Fibroblast of lung (primary cell): ENCODE measurements around the gene AZGP1. TPM values are rescaled to one million over a fixed set of nuclear protein-coding genes. Genes with fewer than 3 reads are reported as not detected.

Experiments
- DNase-seq, 2 donors: peaks; one replicate each; pipeline versions ENCODE4 v3.0.0 to v3.0.0-alpha.2; 2010; ENCODE audit warnings: low read depth in 2 of 2
- H2AFZ ChIP-seq: 2 replicates; pipeline ENCODE4 v1.5.1; 2012; ENCODE audit warnings: low read length, control low read depth, inconsistent platforms
- H3K27ac ChIP-seq: 2 replicates; pipeline ENCODE4 v1.5.1; 2011; ENCODE audit warnings: low read length, control low read depth; ENCODE audit not compliant: insufficient read depth
- H3K27me3 ChIP-seq: 2 replicates; pipeline ENCODE4 v1.5.1; 2011; ENCODE audit warnings: mild to moderate bottlenecking, low read length; ENCODE audit not compliant: control insufficient read depth, insufficient read depth
- H3K36me3 ChIP-seq: 2 replicates; pipeline ENCODE4 v1.5.1; 2011; ENCODE audit warnings: low read length; ENCODE audit not compliant: control insufficient read depth, insufficient read depth
- H3K4me1 ChIP-seq: 2 replicates; pipeline ENCODE4 v1.5.1; 2011; ENCODE audit warnings: low read length; ENCODE audit not compliant: control insufficient read depth, insufficient read depth; ENCODE audit errors: extremely low read depth
- H3K4me2 ChIP-seq: 2 replicates; pipeline ENCODE4 v1.5.1; 2011; ENCODE audit warnings: low read length, control low read depth; ENCODE audit not compliant: insufficient read depth; ENCODE audit errors: extremely low read depth
- H3K4me3 ChIP-seq, 4 experiments: fragments of 200-600 bp in 1 of 4; sonication (generic) in 1 of 4; replicated peaks in 1 of 4; 2 replicates each; pipeline ENCODE4 v1.5.1; 2011 to 2016; ENCODE audit warnings: low read length in 4 of 4, low read depth in 3 of 4, mild to moderate bottlenecking in 3 of 4, control low read depth in 2 of 4, inconsistent platforms in 1 of 4, mixed read lengths in 1 of 4; ENCODE audit not compliant: insufficient read depth in 1 of 4; ENCODE audit errors: control extremely low read depth in 1 of 4
- H3K79me2 ChIP-seq: 2 replicates; pipeline ENCODE4 v1.5.1; 2012; ENCODE audit warnings: mild to moderate bottlenecking, low read length, inconsistent platforms; ENCODE audit not compliant: control insufficient read depth, insufficient read depth
- H3K9ac ChIP-seq: 2 replicates; pipeline ENCODE4 v1.5.1; 2011; ENCODE audit warnings: mild to moderate bottlenecking, low read length, control low read depth; ENCODE audit not compliant: insufficient read depth
- H3K9me3 ChIP-seq: 2 replicates; pipeline ENCODE4 v1.5.1; 2012; ENCODE audit warnings: low read depth, low read length; ENCODE audit not compliant: control insufficient read depth, insufficient read depth
- H4K20me1 ChIP-seq: 2 replicates; pipeline ENCODE4 v1.5.1; 2011; ENCODE audit warnings: low read length; ENCODE audit not compliant: control insufficient read depth, insufficient read depth; ENCODE audit errors: extremely low read depth
- CTCF ChIP-seq, 2 donors: IDR thresholded peaks in 1 of 2; conservative IDR thresholded peaks in 1 of 2; 1 replicate in 1 of 2; 2 replicates in 1 of 2; pipeline ENCODE4 v1.5.1; 2011 to 2012; ENCODE audit warnings: low read length in 2 of 2, control low read depth in 1 of 2, inconsistent platforms in 1 of 2, low read depth in 1 of 2, mild to moderate bottlenecking in 1 of 2
- EZH2 ChIP-seq: IDR thresholded peaks from 2 replicates; pipeline ENCODE4 v1.5.1; 2012; ENCODE audit warnings: low read length, control low read depth, mild to moderate bottlenecking; ENCODE audit errors: missing control alignments
- polyA plus RNA-seq, 2 donors: library from polyadenylated mRNA; depleted of rRNA in 1 of 2; stranded (reverse) in 1 of 2; unstranded in 1 of 2; fragments of >200 nt; gene quantifications; 2 replicates each; pipeline ENCODE4 v1.2.1, GENCODE V29; 2011 to 2012; ENCODE audit warnings: missing spikeins in 1 of 2
- total RNA-seq: library from RNA; depleted of rRNA; stranded (reverse); fragments of >200 nt; gene quantifications from 2 replicates; pipeline ENCODE4 v1.2.1, GENCODE V29; 2014

The AZGP1 gene
- total and polyA plus RNA-seq, 2 donors (not counting 1 experiment from before 2014, with no cell fraction given) = not detected

DNA sequence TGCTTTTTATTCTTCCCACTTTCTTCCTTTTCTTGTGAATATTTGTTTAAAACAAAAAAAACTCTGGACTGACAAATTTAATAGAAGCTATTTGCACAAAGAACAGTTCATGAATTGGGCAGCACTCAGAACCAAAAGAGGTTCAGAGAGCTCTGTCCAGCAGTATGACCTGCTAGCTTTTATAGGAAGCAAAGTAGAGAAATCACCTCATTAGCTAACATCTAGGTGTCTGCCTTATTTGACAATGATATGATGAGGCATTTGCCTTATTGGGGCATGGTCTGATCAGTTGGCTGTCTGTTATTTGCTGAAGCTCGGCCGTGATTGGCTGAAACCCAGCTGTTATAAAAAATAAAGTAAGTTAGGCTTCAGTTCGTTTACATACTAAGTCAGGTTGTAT, 55.7 kb downstream of the AZGP1 start:
- Histone ChIP-seq H4K20me1 (peaks cover 5% of the 10 kb centered on the region), H3K4me3 (peak overlapping the region; percentile 67 to 98 (median 82)), H2AFZ (no peak overlapping the region), H3K36me3 (no peaks in the 10 kb centered on the region), H3K27ac (no peak overlapping the region), H3K4me2 (peak overlapping the region; percentile 78), H3K27me3 (no peaks in the 10 kb centered on the region), H3K4me1 (peaks cover 4% of the 10 kb centered on the region), H3K79me2 (peaks cover 41% of the 10 kb centered on the region), H3K9me3 (no peaks in the 10 kb centered on the region), H3K9ac (no peak overlapping the region)
- TF ChIP-seq EZH2 (no peak), CTCF (conservative IDR thresholded peaks at IDR 0.05 in 1 of 2, IDR thresholded peaks at IDR 0.05 in 1 of 2; ENCODE audit: low read depth in 1 of 2, low read length in 2 of 2) (no peak)
- DNase-seq = peak in 1 of 2 donors; percentile 7

DNA sequence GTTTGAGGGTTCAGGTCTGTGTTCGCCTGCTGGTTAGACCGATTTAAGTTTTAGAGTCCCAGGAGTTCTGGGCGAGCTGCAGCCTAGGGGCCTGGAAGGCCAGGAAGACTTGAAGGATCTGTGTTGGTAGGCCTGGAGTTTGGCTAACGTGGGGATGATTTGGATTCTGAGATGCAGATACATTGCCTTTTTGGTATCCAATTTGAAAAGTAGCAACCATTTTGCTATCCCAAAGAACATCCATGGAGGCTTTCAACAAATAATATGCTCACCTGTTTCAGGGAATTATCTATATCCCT, 56.1 kb downstream of the AZGP1 start:
- Histone ChIP-seq H3K9ac (peak overlapping the region; percentile 91), H3K4me1 (peaks cover 4% of the 10 kb centered on the region), H3K36me3 (no peaks in the 10 kb centered on the region), H3K4me3 (peak overlapping the region; percentile 67 to 98 (median 82)), H4K20me1 (peaks cover 5% of the 10 kb centered on the region), H3K4me2 (peak overlapping the region; percentile 78), H3K27ac (peak overlapping the region; percentile 89), H3K79me2 (peaks cover 44% of the 10 kb centered on the region), H3K27me3 (no peaks in the 10 kb centered on the region), H3K9me3 (no peaks in the 10 kb centered on the region), H2AFZ (peak overlapping the region; percentile 95)
- TF ChIP-seq CTCF (conservative IDR thresholded peaks at IDR 0.05 in 1 of 2, IDR thresholded peaks at IDR 0.05 in 1 of 2; ENCODE audit: low read depth in 1 of 2, low read length in 2 of 2) (no peak), EZH2 (no peak)
- no peak for DNase-seq

GRCh38 chr7:99918959-99919813, 56.6 kb downstream of the AZGP1 start, which contains the start of gene TRIM4:
TRIM4 (minus strand) TSS chr7:99919530; CDS start chr7:99919401, 129 bp downstream.
- Histone ChIP-seq H2AFZ (peak within 1 kb of the TSS; percentile 95), H3K9me3 (no peaks in the 10 kb centered on the region), H3K4me3 (peak within 1 kb of the TSS; percentile 67 to 98 (median 82)), H4K20me1 (peaks cover 5% of the 10 kb centered on the region), H3K9ac (peak within 1 kb of the TSS; percentile 91), H3K79me2 (peaks cover 48% of the 10 kb centered on the region), H3K27me3 (no peaks in the 10 kb centered on the region), H3K4me1 (peaks cover 4% of the 10 kb centered on the region), H3K4me2 (peak within 1 kb of the TSS; percentile 89), H3K36me3 (no peaks in the 10 kb centered on the region), H3K27ac (peak within 1 kb of the TSS; percentile 89)
- TF ChIP-seq CTCF (conservative IDR thresholded peaks at IDR 0.05 in 1 of 2, IDR thresholded peaks at IDR 0.05 in 1 of 2; ENCODE audit: low read depth in 1 of 2, low read length in 2 of 2) (peak; percentile 14 to 28), EZH2 (no peak)
- DNase-seq = peak; percentile 93 to 95

Other genes with a start within 250 kb of the AZGP1 start
- 23.9 and 37.8 TPM in 2 replicates for gene CYP3A7, start 240.8 kb downstream of the AZGP1 start, total RNA-seq
- gene CYP3A7, start 240.8 kb downstream of the AZGP1 start, polyA plus RNA-seq = 0.16 and 0.44 TPM in 2 replicates
- 0.17 TPM in 1 of 2 replicates, not detected in the other for gene CYP3A4, start 191.8 kb downstream of the AZGP1 start, total RNA-seq
- not detected in 2 replicates for gene CYP3A4, start 191.8 kb downstream of the AZGP1 start, polyA plus RNA-seq
- not detected in 2 replicates for gene CYP3A43, start 148.0 kb downstream of the AZGP1 start, total RNA-seq
- gene CYP3A43, start 148.0 kb downstream of the AZGP1 start, polyA plus RNA-seq = not detected in 2 replicates
- gene OR2AE1, start 99.0 kb downstream of the AZGP1 start, total RNA-seq = 0.17 TPM in 1 of 2 replicates, not detected in the other
- gene OR2AE1, start 99.0 kb downstream of the AZGP1 start, polyA plus RNA-seq = 0.07 and 0.10 TPM in 2 replicates
- gene TRIM4, start 56.5 kb downstream of the AZGP1 start, total RNA-seq = 31.5 and 35.4 TPM in 2 replicates
- gene TRIM4, start 56.5 kb downstream of the AZGP1 start, polyA plus RNA-seq = 19.6 and 23.1 TPM in 2 replicates
- not detected in 2 replicates for gene GJC3, start 46.4 kb downstream of the AZGP1 start, total RNA-seq
- not detected in 2 replicates for gene GJC3, start 46.4 kb downstream of the AZGP1 start, polyA plus RNA-seq
- 39.0 and 50.2 TPM in 2 replicates for gene ZKSCAN1, start 39.6 kb upstream of the AZGP1 start, total RNA-seq
- gene ZKSCAN1, start 39.6 kb upstream of the AZGP1 start, polyA plus RNA-seq = 21.0 and 25.3 TPM in 2 replicates
- gene ZSCAN21, start 73.7 kb upstream of the AZGP1 start, total RNA-seq = 11.1 and 12.1 TPM in 2 replicates
- 9.4 and 11.3 TPM in 2 replicates for gene ZSCAN21, start 73.7 kb upstream of the AZGP1 start, polyA plus RNA-seq
- 26.8 and 30.8 TPM in 2 replicates for gene ZNF3, start 105.7 kb upstream of the AZGP1 start, total RNA-seq
- gene ZNF3, start 105.7 kb upstream of the AZGP1 start, polyA plus RNA-seq = 19.7 and 20.4 TPM in 2 replicates
- 43.1 and 71.0 TPM in 2 replicates for gene COPS6, start 112.9 kb upstream of the AZGP1 start, total RNA-seq
- gene COPS6, start 112.9 kb upstream of the AZGP1 start, polyA plus RNA-seq = 188 and 312 TPM in 2 replicates
- gene MCM7, start 125.4 kb upstream of the AZGP1 start, total RNA-seq = 16.7 and 24.4 TPM in 2 replicates
- 34.3 and 110 TPM in 2 replicates for gene MCM7, start 125.4 kb upstream of the AZGP1 start, polyA plus RNA-seq
- gene AP4M1, start 125.6 kb upstream of the AZGP1 start, total RNA-seq = 17.2 and 30.3 TPM in 2 replicates
- gene AP4M1, start 125.6 kb upstream of the AZGP1 start, polyA plus RNA-seq = 19.6 and 22.1 TPM in 2 replicates
- gene TAF6, start 143.3 kb upstream of the AZGP1 start, total RNA-seq = 33.1 and 41.5 TPM in 2 replicates
- gene TAF6, start 143.3 kb upstream of the AZGP1 start, polyA plus RNA-seq = 16.2 and 23.6 TPM in 2 replicates
- gene CNPY4, start 143.6 kb upstream of the AZGP1 start, total RNA-seq = 21.6 and 38.3 TPM in 2 replicates
- gene CNPY4, start 143.6 kb upstream of the AZGP1 start, polyA plus RNA-seq = 29.1 and 40.7 TPM in 2 replicates
- 1.8 and 2.5 TPM in 2 replicates for gene MBLAC1, start 150.9 kb upstream of the AZGP1 start, total RNA-seq
- gene MBLAC1, start 150.9 kb upstream of the AZGP1 start, polyA plus RNA-seq = 0.75 and 1.1 TPM in 2 replicates
- 95.0 and 110 TPM in 2 replicates for gene LAMTOR4, start 172.9 kb upstream of the AZGP1 start, total RNA-seq
- 116 and 165 TPM in 2 replicates for gene LAMTOR4, start 172.9 kb upstream of the AZGP1 start, polyA plus RNA-seq
- 5.6 and 5.9 TPM in 2 replicates for gene TRAPPC14, start 182.7 kb upstream of the AZGP1 start, total RNA-seq
- gene TRAPPC14, start 182.7 kb upstream of the AZGP1 start, polyA plus RNA-seq = 1.9 and 2.4 TPM in 2 replicates
- gene GAL3ST4, start 192.6 kb upstream of the AZGP1 start, total RNA-seq = 3.9 and 7.1 TPM in 2 replicates
- gene GAL3ST4, start 192.6 kb upstream of the AZGP1 start, polyA plus RNA-seq = 10.3 and 14.6 TPM in 2 replicates
- 1.8 and 2.3 TPM in 2 replicates for gene GPC2, start 201.3 kb upstream of the AZGP1 start, total RNA-seq
- 0.35 and 0.60 TPM in 2 replicates for gene GPC2, start 201.3 kb upstream of the AZGP1 start, polyA plus RNA-seq
- 0.50 and 0.77 TPM in 2 replicates for gene STAG3, start 201.9 kb upstream of the AZGP1 start, total RNA-seq
- 0.27 and 0.34 TPM in 2 replicates for gene STAG3, start 201.9 kb upstream of the AZGP1 start, polyA plus RNA-seq
- not detected in 2 replicates for gene PVRIG, start 243.9 kb upstream of the AZGP1 start, total RNA-seq
- not detected in 2 replicates for gene PVRIG, start 243.9 kb upstream of the AZGP1 start, polyA plus RNA-seq